IMR-90 (cell line): Measurements from ENCODE around the gene ANKRD13A. TPM values are rescaled to one million over a fixed set of nuclear protein-coding genes. Genes with fewer than 3 reads are reported as not detected.

Experiments
- ATAC-seq: fragments of 200-7000 bp; cut with Tn5 transposase; 2 replicates; pipeline ENCODE4 v1.9.1; 2020; ENCODE audit warnings: low read depth, mild to moderate bottlenecking, moderate library complexity
- BruUV-seq: library from RNA; stranded (reverse); fragments of 400-500 nt; replicated peaks from 2 replicates; lab custom pipeline; 2021; lab: Mats Ljungman, UMichigan
- CTCF ChIA-PET: fragments of 300-600 bp; formaldehyde crosslinking; extraction: SDS; loops from one replicate; lab custom pipeline; 2021; ENCODE audit warnings: antibody characterized with exemption; lab: Yijun Ruan, JAX
- POLR2A ChIA-PET: fragments of 300-600 bp; sonication (Branson Sonifier 250); formaldehyde crosslinking; loops from one replicate; lab custom pipeline; 2022; ENCODE audit warnings: antibody characterized with exemption; ENCODE audit not compliant: unreplicated experiment; lab: Charles Lee
- DNase-seq: peaks from one replicate; pipeline ENCODE4 v3.0.0; 2013
- H2AFZ ChIP-seq: replicated peaks from 2 replicates; pipeline ENCODE3; 2013; ENCODE audit warnings: low read length, mild to moderate bottlenecking; ENCODE audit not compliant: poor library complexity
- H2AK5ac ChIP-seq: 2 replicates; pipeline ENCODE4 v1.6.1; 2013; ENCODE audit warnings: low read depth, low read length, inconsistent platforms
- H2AK9ac ChIP-seq: replicated peaks from 2 replicates; pipeline ENCODE3; 2013; ENCODE audit warnings: mild to moderate bottlenecking, low read depth, low read length, moderate library complexity; ENCODE audit not compliant: poor library complexity
- H2BK120ac ChIP-seq: 2 replicates; pipeline ENCODE4 v1.6.1; 2013; ENCODE audit warnings: low read depth, low read length, inconsistent platforms
- H2BK15ac ChIP-seq: 3 replicates; pipeline ENCODE4 v1.6.1; 2013; ENCODE audit warnings: low read depth, low read length, inconsistent platforms
- H2BK20ac ChIP-seq: 2 replicates; pipeline ENCODE4 v1.6.1; 2013; ENCODE audit warnings: low read depth, mild to moderate bottlenecking, inconsistent platforms, low read length, moderate library complexity
- H2BK5ac ChIP-seq: 2 replicates; pipeline ENCODE4 v1.6.1; 2013; ENCODE audit warnings: mild to moderate bottlenecking, low read depth, low read length, inconsistent platforms; ENCODE audit not compliant: poor library complexity, severe bottlenecking
- H3K14ac ChIP-seq: replicated peaks from 2 replicates; pipeline ENCODE4 v1.6.1; 2013; ENCODE audit warnings: low read depth, low read length, inconsistent platforms
- H3K18ac ChIP-seq: 2 replicates; pipeline ENCODE4 v1.6.1; 2013; ENCODE audit warnings: low read depth, low read length, control low read depth
- H3K23ac ChIP-seq: 2 replicates; pipeline ENCODE4 v1.6.1; 2013; ENCODE audit warnings: low read depth, low read length, inconsistent platforms
- H3K27ac ChIP-seq: 2 replicates; pipeline ENCODE4 v1.5.1; 2013; ENCODE audit warnings: mild to moderate bottlenecking, control low read depth, low read length; ENCODE audit not compliant: insufficient read depth
- H3K27me3 ChIP-seq: 2 replicates; pipeline ENCODE4 v1.6.1; 2013; ENCODE audit warnings: low read length; ENCODE audit not compliant: control insufficient read depth, insufficient read depth
- H3K36me3 ChIP-seq: 2 replicates; pipeline ENCODE4 v1.6.1; 2013; ENCODE audit warnings: low read length, mixed read lengths; ENCODE audit not compliant: control insufficient read depth, insufficient read depth
- H3K4ac ChIP-seq: 2 replicates; pipeline ENCODE4 v1.6.1; 2013; ENCODE audit warnings: low read depth, low read length, inconsistent platforms
- H3K4me1 ChIP-seq: 2 replicates; pipeline ENCODE4 v1.6.1; 2013; ENCODE audit warnings: low read length, mixed read lengths; ENCODE audit not compliant: control insufficient read depth, insufficient read depth
- H3K4me2 ChIP-seq: 2 replicates; pipeline ENCODE4 v1.6.1; 2013; ENCODE audit warnings: low read depth, mild to moderate bottlenecking, control low read depth, low read length, moderate library complexity
- H3K4me3 ChIP-seq: 2 replicates; pipeline ENCODE4 v1.5.1; 2013; ENCODE audit warnings: low read depth, mild to moderate bottlenecking, control low read depth, low read length, moderate library complexity; ENCODE audit not compliant: insufficient read depth
- H3K56ac ChIP-seq: 2 replicates; pipeline ENCODE4 v1.6.1; 2013; ENCODE audit warnings: low read length, inconsistent platforms; ENCODE audit not compliant: insufficient read depth; ENCODE audit errors: extremely low read depth
- H3K79me1 ChIP-seq, 2 experiments: 2 replicates each; pipeline ENCODE4 v1.6.1; 2013; ENCODE audit warnings: low read length in 2 of 2, inconsistent platforms in 1 of 2, low read depth in 1 of 2
- H3K9ac ChIP-seq: 2 replicates; pipeline ENCODE4 v1.6.1; 2013; ENCODE audit warnings: low read depth, low read length, control low read depth
- H3K9me1 ChIP-seq: 2 replicates; pipeline ENCODE4 v1.6.1; 2013; ENCODE audit warnings: low read length, inconsistent platforms; ENCODE audit not compliant: insufficient read depth
- H3K9me3 ChIP-seq: 2 replicates; pipeline ENCODE4 v1.6.1; 2013; ENCODE audit warnings: low read length; ENCODE audit not compliant: control insufficient read depth, insufficient read depth
- H4K20me1 ChIP-seq: 2 replicates; pipeline ENCODE4 v1.6.1; 2013; ENCODE audit warnings: low read length, inconsistent platforms; ENCODE audit not compliant: insufficient read depth
- H4K5ac ChIP-seq: 2 replicates; pipeline ENCODE4 v1.6.1; 2013; ENCODE audit warnings: mild to moderate bottlenecking, low read depth, low read length, control low read depth
- H4K8ac ChIP-seq, 2 experiments: 2 replicates each; pipeline ENCODE4 v1.6.1; 2013; ENCODE audit warnings: low read depth in 2 of 2, low read length in 2 of 2, control low read depth in 1 of 2, inconsistent platforms in 1 of 2
- H4K91ac ChIP-seq: 2 replicates; pipeline ENCODE4 v1.6.1; 2013; ENCODE audit warnings: low read depth, low read length, inconsistent platforms; ENCODE audit not compliant: insufficient read depth
- BHLHE40 ChIP-seq: fragments of 150-350 bp; IDR thresholded peaks from 2 replicates; pipeline ENCODE4 v1.6.1; 2016; ENCODE audit warnings: mild to moderate bottlenecking, low read depth, low read length
- CEBPB ChIP-seq: IDR thresholded peaks from 2 replicates; pipeline ENCODE4 v1.6.1; 2012; ENCODE audit warnings: low read depth, low read length, improper control_type of control experiment
- CHD1 ChIP-seq: IDR thresholded peaks from 2 replicates; pipeline ENCODE4 v1.6.1; 2012; ENCODE audit warnings: low read depth, low read length, improper control_type of control experiment
- FOS ChIP-seq: fragments of 150-350 bp; IDR thresholded peaks from 2 replicates; pipeline ENCODE4 v1.6.1; 2016; ENCODE audit warnings: low read depth, low read length
- MAFK ChIP-seq: IDR thresholded peaks from 2 replicates; pipeline ENCODE4 v1.6.1; 2012; ENCODE audit warnings: low read depth, low read length, improper control_type of control experiment
- MAZ ChIP-seq: IDR thresholded peaks from 2 replicates; pipeline ENCODE4 v1.6.1; 2012; ENCODE audit warnings: low read depth, mild to moderate bottlenecking, low read length, improper control_type of control experiment, moderate library complexity, borderline replicate concordance
- MXI1 ChIP-seq: IDR thresholded peaks from 2 replicates; pipeline ENCODE4 v1.6.1; 2012; ENCODE audit warnings: low read depth, mild to moderate bottlenecking, low read length, moderate library complexity, borderline replicate concordance
- NFE2L2 ChIP-seq: fragments of 150-350 bp; IDR thresholded peaks from 2 replicates; pipeline ENCODE4 v1.6.1; 2016; ENCODE audit warnings: low read depth, mild to moderate bottlenecking, low read length
- POLR2A ChIP-seq: IDR thresholded peaks from 2 replicates; pipeline ENCODE4 v1.6.1; 2012; ENCODE audit warnings: mild to moderate bottlenecking, low read depth, low read length
- RAD21 ChIP-seq: IDR thresholded peaks from 2 replicates; pipeline ENCODE4 v1.6.1; 2012; ENCODE audit warnings: low read length, improper control_type of control experiment
- RCOR1 ChIP-seq: IDR thresholded peaks from 2 replicates; pipeline ENCODE4 v1.6.1; 2012; ENCODE audit warnings: mild to moderate bottlenecking, low read length, improper control_type of control experiment; ENCODE audit not compliant: insufficient replicate concordance
- RFX5 ChIP-seq: IDR thresholded peaks from 2 replicates; pipeline ENCODE4 v1.8.0; 2012; ENCODE audit warnings: low read depth, mild to moderate bottlenecking, low read length, moderate library complexity
- SMC3 ChIP-seq: fragments of 150-350 bp; IDR thresholded peaks from 2 replicates; pipeline ENCODE4 v1.6.1; 2016; ENCODE audit warnings: low read depth, mild to moderate bottlenecking, antibody characterized with exemption, low read length, moderate library complexity
- WGBS, 2 experiments: methylation state at CpG; one replicate each; pipeline versions ENCODE4 v1.1.5 to v1.1.7; 2013; ENCODE audit warnings: missing lambda C conversion rate in 2 of 2; ENCODE audit not compliant: insufficient read length in 1 of 2; ENCODE audit errors: extremely low coverage in 2 of 2; 5-methylcytosine and 5-hydroxymethylcytosine counted together
- dilution Hi-C: fragments of 300-500 bp; cut with HindIII; formaldehyde crosslinking; loops from one replicate; pipeline ENCODE4 v1.14.3; 2018; ENCODE audit warnings: low sequenced_read_pairs; ENCODE audit not compliant: unreplicated experiment
- in situ Hi-C: fragments of 300-500 bp; cut with MboI; formaldehyde crosslinking; loops from 3 replicates; pipeline ENCODE4 v1.14.3; 2019; ENCODE audit warnings: low sequenced_read_pairs, inconsistent platforms, mixed read lengths
- intact Hi-C: fragments of 100-400 bp; cut with micrococcal nuclease; formaldehyde crosslinking; loops from 2 replicates; pipeline ENCODE4 v1.10.0; 2022
- polyA plus RNA-seq, 3 experiments: library from polyadenylated mRNA; depleted of rRNA; stranded (reverse); fragments of >200 nt; gene quantifications; 2 replicates each; pipeline ENCODE4 v1.2.3, GENCODE V29; 2012; ENCODE audit warnings: low replicate concordance in 1 of 3
- total RNA-seq: library from RNA; depleted of rRNA; stranded (reverse); fragments of >200 nt; gene quantifications from 2 replicates; pipeline ENCODE4 v1.2.3, GENCODE V29; 2012
- TF ChIP-seq, protein P1 (sequence below): fragments of 150-350 bp; IDR thresholded peaks from 2 replicates; pipeline ENCODE4 v1.6.1; 2017; ENCODE audit warnings: mild to moderate bottlenecking, antibody characterized with exemption, low read length, low read depth
- TF ChIP-seq, protein P2 (sequence below): conservative IDR thresholded peaks from 2 replicates; pipeline ENCODE4 v1.5.1; 2012; ENCODE audit warnings: mild to moderate bottlenecking, low read depth, low read length, improper control_type of control experiment
- TF ChIP-seq, protein P3 (sequence below): fragments of 150-350 bp; IDR thresholded peaks from 2 replicates; pipeline ENCODE4 v1.6.1; 2016; ENCODE audit warnings: low read depth, mild to moderate bottlenecking, low read length, moderate library complexity, borderline replicate concordance

ANKRD13A gene
- total and polyA plus RNA-seq, 2 of the 4 experiments (the other 2 are of a cell fraction): 299 to 449 TPM

DNA sequence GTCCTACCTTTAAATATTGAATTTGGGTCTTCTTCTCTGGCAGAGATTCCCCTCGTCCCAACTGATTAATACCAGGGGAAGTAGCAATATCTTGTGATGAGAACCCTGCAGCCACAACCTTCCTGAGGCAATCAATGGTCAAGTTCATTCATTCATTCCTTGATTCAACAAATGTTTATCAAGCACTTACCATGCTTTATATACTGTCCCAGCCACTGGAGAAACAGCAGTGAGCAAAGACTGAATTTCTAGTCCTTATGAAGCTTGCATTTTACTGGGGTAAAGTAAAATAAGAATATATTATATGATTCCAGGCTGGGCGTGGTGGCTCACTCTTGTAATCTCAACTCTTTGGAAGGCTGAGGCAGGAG lies 2.8 kb upstream of the ANKRD13A start:
- ChIA-PET CTCF (interaction anchor here (0.6 kb wide), 1 partner anchor 55 kb away, joined by 6 read pairs; no protein-coding TSS in a partner anchor), POLR2A (no interaction called here)
- Histone ChIP-seq H3K9me3 (no peaks in the 10 kb centered on the region), H3K4ac (peak overlapping the region; percentile 93), H3K4me1 (peaks cover 7% of the 10 kb centered on the region; the same call in 1 of the 2 replicates), H3K14ac (peak overlapping the region; percentile 95), H4K5ac (peak overlapping the region; percentile 98), H2AFZ (peak overlapping the region; percentile 91), H4K20me1 (peaks cover 27% of the 10 kb centered on the region), H3K4me2 (peak overlapping the region; percentile 90), H3K36me3 (peaks cover 4% of the 10 kb centered on the region), H3K4me3 (peak overlapping the region; percentile 85; the same call in 1 of the 2 replicates), H2BK15ac (peak overlapping the region; percentile 84; the same call in 2 of the 3 replicates), H3K56ac (peak overlapping the region; percentile 72; the same call in 1 of the 2 replicates), H4K91ac (peak overlapping the region; percentile 78), H2BK5ac (peak overlapping the region; percentile 83), H2AK5ac (peak overlapping the region; percentile 65), H2AK9ac (no peak overlapping the region), H2BK20ac (peak overlapping the region; percentile 89), H3K18ac (peak overlapping the region; percentile 76; the same call in 1 of the 2 replicates), H3K9ac (peak overlapping the region; percentile 46; the same call in 1 of the 2 replicates), H4K8ac (peak overlapping the region; percentile 91 to 99), H3K23ac (peak overlapping the region; percentile 88; the same call in 1 of the 2 replicates), H2BK120ac (peak overlapping the region; percentile 90), H3K79me1 (peaks cover 17 to 60% of the 10 kb centered on the region in 2 experiments), H3K27me3 (no peaks in the 10 kb centered on the region), H3K9me1 (peaks cover 7% of the 10 kb centered on the region), H3K27ac (peak overlapping the region; percentile 46)
- no TSS peak for BruUV-seq
- no peak for TF ChIP-seq CEBPB
- TF ChIP-seq, protein P1, sequence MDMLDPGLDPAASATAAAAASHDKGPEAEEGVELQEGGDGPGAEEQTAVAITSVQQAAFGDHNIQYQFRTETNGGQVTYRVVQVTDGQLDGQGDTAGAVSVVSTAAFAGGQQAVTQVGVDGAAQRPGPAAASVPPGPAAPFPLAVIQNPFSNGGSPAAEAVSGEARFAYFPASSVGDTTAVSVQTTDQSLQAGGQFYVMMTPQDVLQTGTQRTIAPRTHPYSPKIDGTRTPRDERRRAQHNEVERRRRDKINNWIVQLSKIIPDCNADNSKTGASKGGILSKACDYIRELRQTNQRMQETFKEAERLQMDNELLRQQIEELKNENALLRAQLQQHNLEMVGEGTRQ: no peak
- TF ChIP-seq RCOR1: no peak
- TF ChIP-seq POLR2A: no peak
- TF ChIP-seq RFX5: no peak
- no peak for TF ChIP-seq SMC3
- no peak for TF ChIP-seq NFE2L2
- TF ChIP-seq RAD21: no peak
- no peak for TF ChIP-seq CHD1
- no peak for TF ChIP-seq BHLHE40
- no peak for TF ChIP-seq MXI1
- TF ChIP-seq MAFK: no peak
- TF ChIP-seq, protein P2, sequence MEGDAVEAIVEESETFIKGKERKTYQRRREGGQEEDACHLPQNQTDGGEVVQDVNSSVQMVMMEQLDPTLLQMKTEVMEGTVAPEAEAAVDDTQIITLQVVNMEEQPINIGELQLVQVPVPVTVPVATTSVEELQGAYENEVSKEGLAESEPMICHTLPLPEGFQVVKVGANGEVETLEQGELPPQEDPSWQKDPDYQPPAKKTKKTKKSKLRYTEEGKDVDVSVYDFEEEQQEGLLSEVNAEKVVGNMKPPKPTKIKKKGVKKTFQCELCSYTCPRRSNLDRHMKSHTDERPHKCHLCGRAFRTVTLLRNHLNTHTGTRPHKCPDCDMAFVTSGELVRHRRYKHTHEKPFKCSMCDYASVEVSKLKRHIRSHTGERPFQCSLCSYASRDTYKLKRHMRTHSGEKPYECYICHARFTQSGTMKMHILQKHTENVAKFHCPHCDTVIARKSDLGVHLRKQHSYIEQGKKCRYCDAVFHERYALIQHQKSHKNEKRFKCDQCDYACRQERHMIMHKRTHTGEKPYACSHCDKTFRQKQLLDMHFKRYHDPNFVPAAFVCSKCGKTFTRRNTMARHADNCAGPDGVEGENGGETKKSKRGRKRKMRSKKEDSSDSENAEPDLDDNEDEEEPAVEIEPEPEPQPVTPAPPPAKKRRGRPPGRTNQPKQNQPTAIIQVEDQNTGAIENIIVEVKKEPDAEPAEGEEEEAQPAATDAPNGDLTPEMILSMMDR: no peak
- TF ChIP-seq MAZ: no peak
- TF ChIP-seq FOS: no peak
- TF ChIP-seq, protein P3, sequence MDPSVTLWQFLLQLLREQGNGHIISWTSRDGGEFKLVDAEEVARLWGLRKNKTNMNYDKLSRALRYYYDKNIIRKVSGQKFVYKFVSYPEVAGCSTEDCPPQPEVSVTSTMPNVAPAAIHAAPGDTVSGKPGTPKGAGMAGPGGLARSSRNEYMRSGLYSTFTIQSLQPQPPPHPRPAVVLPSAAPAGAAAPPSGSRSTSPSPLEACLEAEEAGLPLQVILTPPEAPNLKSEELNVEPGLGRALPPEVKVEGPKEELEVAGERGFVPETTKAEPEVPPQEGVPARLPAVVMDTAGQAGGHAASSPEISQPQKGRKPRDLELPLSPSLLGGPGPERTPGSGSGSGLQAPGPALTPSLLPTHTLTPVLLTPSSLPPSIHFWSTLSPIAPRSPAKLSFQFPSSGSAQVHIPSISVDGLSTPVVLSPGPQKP: no peak
- WGBS, 2 experiments: no CpG with 5 or more reads among the region's 2 CpGs
- in situ Hi-C loops: no loop called here
- dilution Hi-C loops: no loop called here
- intact Hi-C loops: loop anchor here (5.0 kb wide), 2 partner anchors 49 to 64 kb away; no protein-coding TSS in a partner anchor
- DNase-seq: no peak
- no peak for ATAC-seq
